ENCODE measurements around the gene UBE2C. TPM values are rescaled to one million over a fixed set of nuclear protein-coding genes. Genes with fewer than 3 reads are reported as not detected.

Gene UBE2C
- total and polyA plus RNA-seq, 2 of the 8 experiments (the other 6 are each of a cell fraction or from before 2014, with no cell fraction given): 243 to 326 TPM

- no peak for TF ChIP-seq RAD21 (IDR thresholded peaks at IDR 0.05 in 1 of 2, conservative IDR thresholded peaks at IDR 0.05 in 1 of 2; ENCODE audit: low read depth in 2 of 2, low read length in 2 of 2)
- TF ChIP-seq NRF1 (IDR thresholded peaks at IDR 0.05; ENCODE audit: low read depth, low read length): no peak
- TF ChIP-seq CREB1 (IDR thresholded peaks at IDR 0.05): no peak
Observed at GRCh38 chr20:45776931-45777330, 35.5 kb upstream of the UBE2C start (continued).

Data from H1 (cell line).